ENCODE data around the gene GRK1. TPM values are rescaled to one million over a fixed set of nuclear protein-coding genes. Genes with fewer than 3 reads are reported as not detected.
A peak's percentile ranks its signal among the peaks of the same experiment; 100 is the strongest.

The GRK1 gene
- total RNA-seq, 1 experiment from 2014 or later, result not detected

DNA sequence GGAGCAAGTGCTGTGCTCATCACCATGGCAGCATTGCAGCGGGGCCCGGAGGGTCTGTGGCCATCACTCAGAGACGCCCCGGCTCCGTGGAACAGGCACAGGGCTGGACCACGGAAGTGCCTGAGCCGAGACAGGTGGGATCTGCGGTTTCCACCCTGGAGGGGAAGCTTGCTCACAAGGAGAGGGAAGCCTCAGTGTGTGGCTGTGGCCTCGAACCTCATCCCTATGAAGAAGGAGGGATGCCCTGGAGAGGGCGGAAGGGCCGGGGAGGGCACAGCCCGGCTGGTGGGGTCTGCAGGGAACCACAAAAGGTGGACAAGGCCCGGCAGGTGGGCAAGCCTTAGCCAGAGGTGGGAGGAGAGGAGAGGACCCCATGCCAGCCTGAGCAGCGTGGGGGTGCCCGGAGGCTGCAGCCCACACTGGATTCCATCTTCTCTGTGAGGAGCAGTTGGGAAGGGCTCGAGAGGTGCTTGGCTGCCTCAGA, 61.6 kb downstream of the GRK1 start:
- DNase-seq (ENCODE audit: low read depth), result no peak

DNA sequence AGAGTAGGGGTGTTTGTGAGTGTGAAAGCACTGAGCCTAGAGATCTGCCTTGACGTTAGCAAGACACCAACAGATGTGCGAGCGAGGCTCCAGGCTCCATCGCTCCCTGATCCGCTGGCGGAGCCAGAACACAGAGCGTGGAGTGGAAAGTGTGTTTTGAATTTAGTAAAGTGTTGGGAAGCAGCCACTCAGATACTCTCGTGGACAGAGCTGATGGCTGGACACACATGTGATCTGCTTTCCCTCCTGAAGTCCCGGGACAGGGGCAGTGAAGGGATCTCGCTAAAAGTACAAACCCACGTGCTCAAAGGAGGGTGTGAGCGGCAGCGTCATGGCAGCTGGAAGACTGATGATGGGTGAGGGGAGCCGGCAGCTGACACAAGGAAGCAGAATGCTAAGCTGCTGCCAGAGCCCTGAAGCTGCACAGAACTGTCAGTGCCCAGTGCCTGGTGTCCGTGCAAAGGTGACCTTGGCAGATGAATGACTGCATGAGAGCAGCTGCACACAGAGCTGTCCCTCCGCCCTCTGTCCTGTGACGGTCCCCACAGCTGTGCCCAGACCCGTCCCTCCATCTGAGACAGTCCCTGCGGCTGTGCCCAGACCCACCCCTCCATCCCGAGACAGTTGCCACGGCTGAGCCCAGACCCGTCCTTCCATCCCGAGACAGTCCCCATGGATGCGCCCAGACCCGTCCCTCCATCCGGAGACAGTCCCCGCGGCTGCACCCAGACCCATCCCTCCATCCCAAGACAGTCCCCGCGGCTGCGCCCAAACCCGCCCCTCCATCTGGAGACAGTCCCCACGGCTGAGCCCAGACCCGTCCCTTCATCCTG, 62.4 kb downstream of the GRK1 start:
- no peak for DNase-seq (ENCODE audit: low read depth)

GRCh38 chr13:113730258-113730691, 63.3 kb downstream of the GRK1 start:
- no peak for DNase-seq (ENCODE audit: low read depth)

- DNase-seq (ENCODE audit: low read depth), result no peak
These were observed 63.8 kb downstream of the GRK1 start for GRCh38 chr13:113730831-113731191.

DNA sequence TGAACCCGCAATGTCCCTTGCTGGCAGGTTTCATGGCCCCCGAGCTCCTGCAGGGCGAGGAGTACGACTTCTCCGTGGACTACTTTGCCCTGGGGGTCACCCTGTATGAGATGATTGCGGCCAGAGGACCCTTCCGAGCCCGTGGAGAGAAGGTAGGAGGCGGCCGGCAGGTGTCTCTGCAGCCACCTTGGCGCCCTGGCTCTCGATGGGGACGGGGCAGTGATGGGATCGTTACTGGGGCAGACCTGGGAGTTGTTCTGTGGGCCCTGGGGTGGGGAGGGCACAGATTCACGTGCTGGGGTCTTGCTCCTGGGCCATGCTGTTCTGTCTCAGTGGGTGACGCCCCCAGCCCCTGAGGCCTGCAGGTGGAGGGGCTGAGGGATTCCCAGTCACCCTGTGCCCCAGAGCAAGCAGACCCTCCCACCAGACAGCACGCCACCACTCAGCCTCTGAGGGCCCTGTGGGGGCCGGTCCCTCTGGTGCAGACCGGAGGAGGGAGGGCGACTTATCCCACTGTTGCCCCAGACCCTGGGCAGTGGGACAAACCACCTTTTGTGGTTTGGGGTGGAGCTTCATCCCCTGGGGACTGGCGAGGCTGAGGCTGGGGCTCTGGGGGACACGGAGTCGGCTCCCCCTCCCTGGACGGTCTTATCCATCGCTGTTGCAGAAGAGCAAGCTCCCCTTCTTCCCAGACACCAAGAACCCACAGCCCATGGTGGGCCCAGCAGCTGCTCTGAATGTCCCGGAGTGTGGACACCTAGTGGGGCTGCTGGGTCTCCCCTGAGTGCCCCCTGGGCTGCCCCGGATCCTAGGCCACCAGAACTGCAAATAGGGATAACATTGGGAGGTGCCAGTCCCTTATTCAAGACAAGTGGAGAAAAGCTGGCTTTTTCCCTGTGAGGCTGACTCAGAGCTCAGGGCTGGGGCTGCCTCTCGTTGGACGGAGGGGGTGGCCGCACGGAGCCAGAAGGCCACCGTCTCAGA, 64.5 kb downstream of the GRK1 start:
- no peak for DNase-seq (ENCODE audit: low read depth)

DNA sequence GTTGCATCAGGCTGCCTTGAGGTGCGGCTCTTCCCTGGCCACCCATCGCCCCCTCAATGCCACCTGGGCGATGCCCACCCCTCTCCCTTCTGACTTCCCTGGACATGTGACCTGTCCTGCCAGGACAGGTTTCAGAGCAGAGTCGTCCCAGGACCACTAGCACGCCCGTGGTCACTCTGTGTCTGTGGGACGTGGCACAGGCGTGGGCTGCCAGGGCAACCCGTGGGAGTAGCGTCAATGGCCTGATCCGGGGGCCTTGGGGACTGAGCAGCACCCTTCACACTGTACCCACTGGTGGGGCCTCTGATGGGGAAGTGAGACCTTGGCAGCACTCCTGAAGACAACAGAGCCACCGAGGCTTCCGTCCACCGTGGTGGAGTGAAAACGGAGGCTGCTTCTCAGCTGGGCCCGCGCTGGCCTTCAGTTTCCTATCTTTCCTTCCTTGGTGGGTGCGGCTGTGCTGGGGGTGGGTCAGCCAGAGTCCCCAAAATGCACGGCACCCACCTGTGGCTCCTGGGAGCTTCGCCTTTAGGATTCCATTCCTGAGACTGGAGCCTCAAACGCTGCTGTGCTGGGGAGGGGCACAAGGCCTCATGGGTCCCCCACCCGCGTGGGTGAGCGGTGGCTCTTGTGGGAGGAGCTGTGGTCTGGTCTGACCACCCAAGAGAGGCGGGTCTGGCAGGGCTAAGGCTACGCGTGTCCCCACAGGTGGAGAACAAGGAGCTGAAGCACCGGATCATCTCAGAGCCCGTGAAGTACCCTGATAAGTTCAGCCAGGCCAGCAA, 65.3 kb downstream of the GRK1 start:
- DNase-seq (ENCODE audit: low read depth), result no peak

- DNase-seq (ENCODE audit: low read depth), result no peak
These were observed 66.2 kb downstream of the GRK1 start for GRCh38 chr13:113732961-113733950.

DNA sequence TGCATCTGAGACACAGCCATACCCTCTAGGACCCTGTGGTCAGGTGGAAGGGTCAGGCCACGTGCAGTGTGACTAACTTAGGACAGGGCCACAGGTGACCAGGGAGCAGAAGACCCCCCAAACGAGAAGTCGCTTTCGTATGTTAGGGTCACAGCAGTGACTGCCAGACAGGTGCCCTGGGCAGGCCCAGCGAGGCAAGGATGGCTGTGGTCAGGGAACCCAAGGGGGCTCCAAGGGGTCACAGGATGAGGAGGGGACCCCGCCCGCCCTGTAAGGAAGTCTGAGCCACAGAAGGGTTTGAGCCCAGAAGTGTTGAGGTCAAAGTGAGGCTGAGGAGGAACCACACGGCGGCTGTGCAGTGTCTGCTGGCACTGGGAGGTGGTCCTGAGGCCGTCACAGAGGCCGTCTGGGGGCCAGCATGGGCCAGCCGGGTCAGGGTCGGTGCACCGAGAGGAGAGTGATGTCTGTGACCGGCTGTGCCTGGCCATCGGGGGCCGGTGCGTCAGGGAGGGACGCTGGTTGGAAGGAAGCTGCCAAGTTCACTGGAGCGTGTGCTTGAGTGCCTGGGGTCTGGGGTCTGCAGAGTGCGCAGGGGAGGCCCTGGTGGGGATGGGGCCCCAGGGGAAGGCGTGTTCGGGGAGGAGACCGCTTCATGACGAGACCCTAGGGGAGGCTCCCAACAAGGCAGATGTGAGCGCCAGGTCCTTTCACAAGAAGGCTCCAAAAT, 67.2 kb downstream of the GRK1 start:
- no peak for DNase-seq (ENCODE audit: low read depth)

DNA sequence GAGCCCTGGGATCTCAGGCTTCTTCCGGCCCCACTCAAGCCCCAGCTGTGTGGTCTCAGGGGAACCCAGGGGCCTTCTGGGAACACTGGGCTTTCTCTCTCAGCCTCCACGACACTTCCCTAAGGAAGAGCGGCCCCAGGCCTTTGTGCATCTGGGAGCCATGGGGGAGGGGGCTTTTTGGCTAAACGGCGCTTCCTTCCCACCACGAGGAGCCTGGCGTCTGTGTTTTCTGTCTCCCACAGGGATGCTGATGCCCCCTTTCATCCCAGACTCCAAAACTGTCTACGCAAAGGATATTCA, 67.8 kb downstream of the GRK1 start:
- no peak for DNase-seq (ENCODE audit: low read depth)

GRCh38 chr13:113735194-113735593, 68.2 kb downstream of the GRK1 start:
- no peak for DNase-seq (ENCODE audit: low read depth)

- no peak for DNase-seq (ENCODE audit: low read depth)
These were observed 68.7 kb downstream of the GRK1 start for GRCh38 chr13:113735750-113736149.

GRCh38 chr13:113736258-113736731, 69.3 kb downstream of the GRK1 start:
- DNase-seq (ENCODE audit: low read depth), result no peak

DNA sequence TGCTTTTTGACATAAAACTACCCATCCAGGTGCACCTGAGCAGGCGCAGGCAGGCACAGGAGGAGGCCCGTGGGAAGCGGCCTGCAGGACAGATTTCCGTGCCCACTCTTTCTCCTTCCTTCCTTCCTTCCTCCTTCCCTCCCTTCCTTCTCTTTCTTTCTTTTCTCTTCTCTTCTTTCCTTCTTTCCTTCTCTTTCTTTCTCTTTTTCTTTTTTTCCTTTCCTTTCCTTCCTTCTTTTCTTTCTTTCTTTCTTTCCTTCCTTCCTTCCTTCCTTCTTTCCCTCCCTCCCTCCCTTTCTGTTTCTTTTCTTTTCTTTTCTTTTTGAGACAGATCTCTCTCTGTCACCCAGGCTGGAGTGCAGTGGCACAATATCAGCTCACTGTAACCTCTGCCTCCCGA, 70.8 kb downstream of the GRK1 start:
- DNase-seq (ENCODE audit: low read depth), result no peak

DNA sequence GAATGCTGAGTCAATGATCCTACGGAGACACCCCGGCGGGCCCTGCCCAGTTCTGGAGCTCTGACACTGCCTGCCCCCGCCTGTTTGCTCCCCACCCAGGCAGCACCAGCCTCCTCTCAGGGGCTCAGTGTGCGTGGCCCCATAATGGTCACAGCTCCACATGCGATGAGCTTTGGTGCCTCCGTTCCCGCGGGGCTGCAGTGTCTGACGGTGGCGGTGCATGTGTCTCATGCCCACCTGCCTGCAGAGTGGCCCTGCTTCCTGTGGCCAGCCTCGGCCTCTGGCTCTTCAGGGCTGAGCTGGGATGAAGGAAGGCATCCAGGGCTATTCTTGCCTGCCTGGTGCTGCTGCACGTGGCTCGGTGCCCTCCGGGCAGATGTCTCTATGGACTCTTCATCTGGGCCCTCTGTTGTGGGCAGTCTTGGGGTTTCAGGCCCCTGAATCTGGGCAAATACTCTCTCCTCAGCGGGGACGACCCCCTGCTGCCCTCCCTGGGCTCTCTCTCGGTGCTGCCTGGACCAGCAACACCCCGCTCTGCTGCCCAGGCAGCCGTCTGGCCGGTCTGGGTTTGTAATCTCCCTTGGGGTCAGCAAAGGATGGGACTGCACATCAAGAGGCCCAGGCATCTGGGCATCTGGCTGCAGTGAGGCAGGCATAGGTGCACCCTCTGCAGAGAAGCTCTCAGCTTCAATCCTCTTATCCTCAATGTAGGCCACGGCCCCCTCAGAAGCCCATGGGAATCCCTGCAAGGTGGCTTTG, 72.7 kb downstream of the GRK1 start:
- no peak for DNase-seq (ENCODE audit: low read depth)

- DNase-seq (ENCODE audit: low read depth), result no peak
These were observed 73.2 kb downstream of the GRK1 start for GRCh38 chr13:113740286-113740556.

DNA sequence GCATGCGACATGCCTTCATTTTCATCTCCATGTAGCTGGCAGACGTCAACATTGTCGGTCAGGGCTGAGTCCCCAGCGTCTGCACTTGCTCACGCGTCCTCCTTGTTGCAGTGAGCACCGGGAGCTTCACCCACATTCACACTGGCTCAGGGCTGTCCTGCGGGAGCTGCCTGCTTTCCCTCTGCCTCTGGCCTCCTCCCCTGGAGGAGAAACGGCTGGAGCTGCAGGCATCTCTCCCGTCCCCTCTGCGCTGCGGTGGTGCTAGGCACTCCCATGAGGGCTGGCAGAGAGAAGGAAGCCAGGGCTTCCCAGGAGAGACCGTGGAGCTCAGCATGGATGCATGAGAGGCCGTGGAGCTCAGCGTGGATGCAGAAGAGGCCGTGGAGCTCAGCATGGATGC, 73.6 kb downstream of the GRK1 start:
- no peak for DNase-seq (ENCODE audit: low read depth)

- no peak for DNase-seq (ENCODE audit: low read depth)
These were observed 74.2 kb downstream of the GRK1 start for GRCh38 chr13:113741191-113741668.

DNA sequence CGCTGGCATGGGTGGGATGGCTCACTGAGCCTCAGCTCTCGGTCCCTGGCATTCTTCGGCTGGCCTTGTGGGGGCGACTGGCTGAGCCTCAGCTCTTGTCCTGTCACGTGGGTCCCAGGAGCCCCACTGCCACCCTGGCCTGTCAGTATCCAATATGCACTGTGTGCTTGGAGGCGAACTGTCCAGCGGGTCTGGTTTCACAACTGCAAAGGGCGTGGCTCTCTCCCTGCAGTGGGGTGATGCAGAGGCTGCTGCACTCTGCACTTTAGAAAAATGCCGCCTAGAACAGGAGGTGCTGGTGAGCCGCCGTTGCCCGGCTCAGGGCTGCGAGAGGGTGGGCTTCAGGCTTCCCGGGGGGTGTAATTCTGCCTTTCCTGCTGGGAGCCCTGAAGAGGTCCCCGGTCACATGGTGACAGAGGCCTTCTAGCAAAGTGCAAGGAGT, 75.0 kb downstream of the GRK1 start:
- DNase-seq (ENCODE audit: low read depth), result peak; percentile 60

Data from HT1080 (cell line).